Measurements from ENCODE around the gene PHACTR3.

DNA sequence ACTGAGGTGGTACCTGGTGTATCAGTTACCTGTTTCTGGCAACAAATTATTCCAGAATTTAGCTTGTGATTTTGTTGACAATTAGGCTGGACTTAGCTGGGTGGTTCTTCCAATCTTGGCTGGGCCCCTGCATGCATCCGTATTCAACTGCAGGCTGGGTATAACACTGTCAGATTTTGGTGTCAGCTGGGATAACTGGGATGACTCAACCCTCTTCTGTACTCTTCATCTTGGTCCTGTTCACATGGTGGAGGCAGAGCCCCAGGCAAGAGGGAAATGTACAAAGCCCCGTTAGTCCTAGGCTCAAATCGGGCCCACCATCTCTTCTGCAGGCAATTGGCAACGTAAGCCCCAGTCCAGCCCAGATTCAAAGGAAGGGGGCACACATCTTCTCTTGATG, 89.2 kb downstream of the PHACTR3 start:
- TF ChIP-seq SIN3A (IDR thresholded peaks at IDR 0.05; ENCODE audit: borderline replicate concordance, insufficient read depth, low read depth, low read length) (no peak), CTCF (IDR thresholded peaks at IDR 0.05) (no peak), POLR2AphosphoS5 (IDR thresholded peaks at IDR 0.05; ENCODE audit: low read depth, low read length) (no peak)
